ENCODE results near the gene ATXN10.

GRCh38 chr22:45865561-45866125 is 194.0 kb downstream of the ATXN10 start:
- TF ChIP-seq CTCF (IDR thresholded peaks at IDR 0.05; ENCODE audit: insufficient read depth, low read length, poor library complexity, severe bottlenecking) (no peak), EZH2phosphoT487 (conservative IDR thresholded peaks at IDR 0.05; ENCODE audit: low read length) (no peak)
